IPS-NIHi7 (cell line): Measurements from ENCODE around the gene CARTPT.

Experiments used
- DNase-seq: peaks from one replicate; pipeline ENCODE4 v3.0.0; 2012; ENCODE audit warnings: mixed read lengths; ENCODE audit errors: extremely low spot score

The CARTPT gene

GRCh38 chr5:71737931-71738539 is 19.0 kb downstream of the CARTPT start:
- no peak for DNase-seq

GRCh38 chr5:71738662-71739361 is 19.7 kb downstream of the CARTPT start:
- no peak for DNase-seq

- no peak for DNase-seq
Observed at GRCh38 chr5:71740015-71740753, 21.1 kb downstream of the CARTPT start.

- DNase-seq = no peak
Observed at GRCh38 chr5:71743155-71743554, 24.1 kb downstream of the CARTPT start.

- DNase-seq = no peak
Observed at GRCh38 chr5:71744009-71744790, 25.1 kb downstream of the CARTPT start.

GRCh38 chr5:71747182-71747581 is 28.1 kb downstream of the CARTPT start:
- DNase-seq = no peak

GRCh38 chr5:71748360-71748759 is 29.3 kb downstream of the CARTPT start:
- no peak for DNase-seq

- no peak for DNase-seq
Observed at GRCh38 chr5:71751422-71751821, 32.3 kb downstream of the CARTPT start.

GRCh38 chr5:71752441-71753190 is 33.5 kb downstream of the CARTPT start:
- DNase-seq = no peak

- DNase-seq = peak; percentile 76
Observed at GRCh38 chr5:71757590-71758543, 38.8 kb downstream of the CARTPT start.

GRCh38 chr5:71762826-71763225 is 43.8 kb downstream of the CARTPT start:
- DNase-seq = no peak

- DNase-seq = no peak
Observed at GRCh38 chr5:71767661-71768060, 48.6 kb downstream of the CARTPT start.

- peak; percentile 28 for DNase-seq
Observed at GRCh38 chr5:71769287-71769686, 50.2 kb downstream of the CARTPT start.

GRCh38 chr5:71770381-71770780 is 51.3 kb downstream of the CARTPT start:
- no peak for DNase-seq
